SIG-M5 (cell line): ENCODE measurements around the gene STRADB.
"Not testable (repeated sequence)": the region's sequence is repeated elsewhere in the genome, so short reads cannot be mapped to it uniquely, and the experiment has no call there.

Experiments
- DNase-seq: peaks from one replicate; lab custom pipeline; 2025; lab: John Stamatoyannopoulos, UW

The STRADB gene

GRCh38 chr2:201451292-201452057, at the start of gene STRADB, which contains the start of gene TRAK2:
Gene STRADB (plus strand): TSS chr2:201451740. CDS start chr2:201454841, 3,101 bp downstream.
Gene TRAK2 (minus strand): TSS chr2:201451458. CDS start chr2:201420507, 30,951 bp downstream.
- peak; percentile 77 for DNase-seq

- DNase-seq: no peak
Measured at GRCh38 chr2:201401815-201402214, 49.7 kb upstream of the STRADB start.

- DNase-seq: no peak
Measured at GRCh38 chr2:201402651-201403562, 48.6 kb upstream of the STRADB start.

- DNase-seq: no peak
Measured at GRCh38 chr2:201403880-201404279, 47.7 kb upstream of the STRADB start.

- no peak for DNase-seq
Measured at GRCh38 chr2:201404699-201405280, 46.8 kb upstream of the STRADB start.

GRCh38 chr2:201406077-201406662, 45.4 kb upstream of the STRADB start:
- no peak for DNase-seq

GRCh38 chr2:201407265-201407664, 44.3 kb upstream of the STRADB start:
- DNase-seq: no peak

GRCh38 chr2:201408931-201409330, 42.6 kb upstream of the STRADB start:
- no peak for DNase-seq

- DNase-seq: no peak
Measured at GRCh38 chr2:201411421-201411820, 40.1 kb upstream of the STRADB start.

GRCh38 chr2:201413143-201413542, 38.4 kb upstream of the STRADB start:
- DNase-seq: no peak

- no peak for DNase-seq
Measured at GRCh38 chr2:201413552-201413951, 38.0 kb upstream of the STRADB start.

- no peak for DNase-seq
Measured at GRCh38 chr2:201414099-201415023, 37.2 kb upstream of the STRADB start.

GRCh38 chr2:201415149-201415548, 36.4 kb upstream of the STRADB start:
- no peak for DNase-seq

- no peak for DNase-seq
Measured at GRCh38 chr2:201419057-201419635, 32.4 kb upstream of the STRADB start.

- no peak for DNase-seq
Measured at GRCh38 chr2:201419986-201420385, 31.6 kb upstream of the STRADB start.

- no peak for DNase-seq
Measured at GRCh38 chr2:201420442-201421113, 31.0 kb upstream of the STRADB start.

- no peak for DNase-seq
Measured at GRCh38 chr2:201425952-201426351, 25.6 kb upstream of the STRADB start.

- not testable (repeated sequence) for DNase-seq
Measured at GRCh38 chr2:201428366-201428765, 23.2 kb upstream of the STRADB start.

- not testable (repeated sequence) for DNase-seq
Measured at GRCh38 chr2:201429835-201430234, 21.7 kb upstream of the STRADB start.

GRCh38 chr2:201430322-201430721, 21.2 kb upstream of the STRADB start:
- not testable (repeated sequence) for DNase-seq
